ENCODE measurements around the gene TFF1.

Gene TFF1

DNA sequence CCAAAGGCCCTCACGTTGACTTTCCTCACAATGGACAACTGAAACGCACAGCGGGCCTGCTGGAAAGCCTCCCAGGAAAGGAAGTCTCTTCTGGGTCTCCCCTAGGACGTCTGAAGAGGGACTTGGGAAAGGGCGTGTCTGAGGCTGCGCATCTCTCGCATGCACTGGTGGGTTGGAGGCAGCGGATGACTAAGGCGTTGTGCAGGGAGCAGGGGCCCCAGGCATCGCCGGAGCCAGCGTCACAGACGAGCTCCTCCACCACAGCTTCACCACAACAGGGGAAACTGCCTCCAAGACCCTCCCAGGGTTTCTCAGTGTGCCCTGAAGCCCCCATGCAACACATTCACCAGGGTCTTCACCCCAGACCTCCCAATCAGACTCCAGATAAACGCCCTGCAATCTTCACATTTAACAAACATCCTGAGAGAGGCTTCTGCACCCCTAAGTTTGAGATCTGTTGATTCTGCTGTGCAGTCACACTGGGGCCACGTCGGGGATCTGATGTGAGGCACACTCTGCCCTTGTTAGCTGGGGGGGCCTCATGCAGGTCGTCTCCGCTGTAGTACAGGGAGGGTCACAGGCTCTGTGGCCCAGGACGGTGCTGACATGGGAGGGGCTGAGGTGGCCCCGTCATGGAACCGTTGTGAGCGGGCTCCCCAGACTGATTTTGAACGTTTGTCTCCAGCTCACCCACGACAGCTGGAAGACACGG lies 7.0 kb upstream of the TFF1 start:
- Histone ChIP-seq H3K36me3 (ENCODE audit: insufficient read depth, low read length) (no peaks in the 10 kb centered on the region), H3K27me3 (ENCODE audit: insufficient read depth, low read length, poor library complexity) (no peaks in the 10 kb centered on the region), H3K4me2 (ENCODE audit: insufficient read depth, low read length) (no peak overlapping the region), H3K4me1 (ENCODE audit: insufficient read depth, low read length) (no peaks in the 10 kb centered on the region), H3K79me2 (ENCODE audit: insufficient read depth, low read length) (no peaks in the 10 kb centered on the region), H2AFZ (ENCODE audit: low read depth, low read length) (no peak overlapping the region), H3K9ac (ENCODE audit: low read depth, low read length) (no peak overlapping the region), H3K27ac (ENCODE audit: low read length) (no peak overlapping the region; the same call in 1 of the 2 replicates), H3K4me3 (ENCODE audit: low read depth in 1 of 2, low read length in 2 of 2) (no peak overlapping the region), H3K9me3 (ENCODE audit: insufficient read depth, low read length, severe bottlenecking) (no peaks in the 10 kb centered on the region), H4K20me1 (ENCODE audit: insufficient read depth, low read length) (no peaks in the 10 kb centered on the region)
- DNase-seq (no peak), ATAC-seq (ENCODE audit: insufficient read depth, low read depth) (no peak)
- TF ChIP-seq, protein P1, sequence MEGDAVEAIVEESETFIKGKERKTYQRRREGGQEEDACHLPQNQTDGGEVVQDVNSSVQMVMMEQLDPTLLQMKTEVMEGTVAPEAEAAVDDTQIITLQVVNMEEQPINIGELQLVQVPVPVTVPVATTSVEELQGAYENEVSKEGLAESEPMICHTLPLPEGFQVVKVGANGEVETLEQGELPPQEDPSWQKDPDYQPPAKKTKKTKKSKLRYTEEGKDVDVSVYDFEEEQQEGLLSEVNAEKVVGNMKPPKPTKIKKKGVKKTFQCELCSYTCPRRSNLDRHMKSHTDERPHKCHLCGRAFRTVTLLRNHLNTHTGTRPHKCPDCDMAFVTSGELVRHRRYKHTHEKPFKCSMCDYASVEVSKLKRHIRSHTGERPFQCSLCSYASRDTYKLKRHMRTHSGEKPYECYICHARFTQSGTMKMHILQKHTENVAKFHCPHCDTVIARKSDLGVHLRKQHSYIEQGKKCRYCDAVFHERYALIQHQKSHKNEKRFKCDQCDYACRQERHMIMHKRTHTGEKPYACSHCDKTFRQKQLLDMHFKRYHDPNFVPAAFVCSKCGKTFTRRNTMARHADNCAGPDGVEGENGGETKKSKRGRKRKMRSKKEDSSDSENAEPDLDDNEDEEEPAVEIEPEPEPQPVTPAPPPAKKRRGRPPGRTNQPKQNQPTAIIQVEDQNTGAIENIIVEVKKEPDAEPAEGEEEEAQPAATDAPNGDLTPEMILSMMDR (IDR thresholded peaks at IDR 0.05; ENCODE audit: borderline replicate concordance, extremely low read depth, low read length, poor library complexity, severe bottlenecking): no peak
- no peak for TF ChIP-seq EZH2 (IDR thresholded peaks at IDR 0.05; ENCODE audit: borderline replicate concordance, low read depth, low read length, severe bottlenecking)

GRCh38 chr21:42370894-42371654 lies 4.7 kb upstream of the TFF1 start:
- Histone ChIP-seq H3K9me3 (ENCODE audit: insufficient read depth, low read length, severe bottlenecking) (no peaks in the 10 kb centered on the region), H3K79me2 (ENCODE audit: insufficient read depth, low read length) (no peaks in the 10 kb centered on the region), H3K27me3 (ENCODE audit: insufficient read depth, low read length, poor library complexity) (no peaks in the 10 kb centered on the region), H3K36me3 (ENCODE audit: insufficient read depth, low read length) (no peaks in the 10 kb centered on the region), H2AFZ (ENCODE audit: low read depth, low read length) (no peak overlapping the region), H3K4me2 (ENCODE audit: insufficient read depth, low read length) (no peak overlapping the region), H3K4me1 (ENCODE audit: insufficient read depth, low read length) (no peaks in the 10 kb centered on the region), H3K4me3 (ENCODE audit: low read depth in 1 of 2, low read length in 2 of 2) (no peak overlapping the region), H3K27ac (ENCODE audit: low read length) (0 out of 2 replicates have a peak overlapping the region, but pooled peaks have one; percentile 37), H3K9ac (ENCODE audit: low read depth, low read length) (no peak overlapping the region), H4K20me1 (ENCODE audit: insufficient read depth, low read length) (no peaks in the 10 kb centered on the region)
- no peak for TF ChIP-seq EZH2 (IDR thresholded peaks at IDR 0.05; ENCODE audit: borderline replicate concordance, low read depth, low read length, severe bottlenecking)
- TF ChIP-seq, protein P1 (IDR thresholded peaks at IDR 0.05; ENCODE audit: borderline replicate concordance, extremely low read depth, low read length, poor library complexity, severe bottlenecking): no peak
- no peak for ATAC-seq (ENCODE audit: insufficient read depth, low read depth)
- no peak for DNase-seq

DNA sequence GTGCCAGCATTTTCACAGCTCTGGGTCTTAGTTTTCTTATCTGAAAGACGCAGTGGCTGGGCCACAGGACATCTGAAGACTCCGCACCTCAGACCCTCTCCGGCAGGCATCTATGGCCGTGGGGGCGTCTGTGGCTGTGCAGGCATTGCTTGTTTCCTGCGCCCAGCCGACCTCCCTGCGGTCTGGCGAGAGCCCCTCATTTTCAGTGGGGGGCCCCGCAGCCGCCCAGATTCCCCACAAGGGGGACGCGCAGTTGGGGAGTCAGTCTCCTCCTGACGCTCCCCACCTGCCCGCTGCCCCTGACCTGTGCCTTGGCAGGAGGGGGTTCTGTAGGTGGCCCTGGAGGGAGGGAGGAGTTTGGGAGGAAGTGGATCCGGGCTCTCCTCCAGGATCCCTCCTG lies 3.5 kb upstream of the TFF1 start:
- Histone ChIP-seq H3K36me3 (ENCODE audit: insufficient read depth, low read length) (no peaks in the 10 kb centered on the region), H3K4me2 (ENCODE audit: insufficient read depth, low read length) (no peak overlapping the region), H3K27ac (ENCODE audit: low read length) (no peak overlapping the region), H2AFZ (ENCODE audit: low read depth, low read length) (no peak overlapping the region), H4K20me1 (ENCODE audit: insufficient read depth, low read length) (no peaks in the 10 kb centered on the region), H3K27me3 (ENCODE audit: insufficient read depth, low read length, poor library complexity) (no peaks in the 10 kb centered on the region), H3K9me3 (ENCODE audit: insufficient read depth, low read length, severe bottlenecking) (no peaks in the 10 kb centered on the region), H3K79me2 (ENCODE audit: insufficient read depth, low read length) (no peaks in the 10 kb centered on the region), H3K9ac (ENCODE audit: low read depth, low read length) (no peak overlapping the region), H3K4me3 (ENCODE audit: low read depth in 1 of 2, low read length in 2 of 2) (no peak overlapping the region), H3K4me1 (ENCODE audit: insufficient read depth, low read length) (no peaks in the 10 kb centered on the region)
- ATAC-seq (ENCODE audit: insufficient read depth, low read depth): no peak
- TF ChIP-seq EZH2 (IDR thresholded peaks at IDR 0.05; ENCODE audit: borderline replicate concordance, low read depth, low read length, severe bottlenecking): no peak
- TF ChIP-seq, protein P1 (IDR thresholded peaks at IDR 0.05; ENCODE audit: borderline replicate concordance, extremely low read depth, low read length, poor library complexity, severe bottlenecking): peak; percentile 24
- DNase-seq: no peak
